GM19023 (cell line): ENCODE measurements around the gene PVRIG.
"Not testable (repeated sequence)": the region's sequence is repeated elsewhere in the genome, so short reads cannot be mapped to it uniquely, and the experiment has no call there.

Experiments
- ATAC-seq: cut with Tn5 transposase; IDR thresholded peaks from one replicate; pipeline ENCODE4 v1.9.1; 2021; ENCODE audit warnings: mild to moderate bottlenecking, moderate library complexity; ENCODE audit not compliant: unreplicated experiment

PVRIG gene

GRCh38 chr7:100224891-100225290 lies 5.1 kb downstream of the PVRIG start:
- ATAC-seq, result not testable (repeated sequence)

- not testable (repeated sequence) for ATAC-seq
Observed at GRCh38 chr7:100234660-100235317, 15.0 kb downstream of the PVRIG start.

- ATAC-seq, result not testable (repeated sequence)
Observed at GRCh38 chr7:100239975-100240374, 20.2 kb downstream of the PVRIG start.

GRCh38 chr7:100243385-100243784 lies 23.6 kb downstream of the PVRIG start:
- not testable (repeated sequence) for ATAC-seq

GRCh38 chr7:100244988-100245605 lies 25.3 kb downstream of the PVRIG start:
- not testable (repeated sequence) for ATAC-seq

GRCh38 chr7:100246121-100246864 lies 26.5 kb downstream of the PVRIG start:
- ATAC-seq, result not testable (repeated sequence)

GRCh38 chr7:100246865-100247137 lies 27.1 kb downstream of the PVRIG start:
- not testable (repeated sequence) for ATAC-seq

DNA sequence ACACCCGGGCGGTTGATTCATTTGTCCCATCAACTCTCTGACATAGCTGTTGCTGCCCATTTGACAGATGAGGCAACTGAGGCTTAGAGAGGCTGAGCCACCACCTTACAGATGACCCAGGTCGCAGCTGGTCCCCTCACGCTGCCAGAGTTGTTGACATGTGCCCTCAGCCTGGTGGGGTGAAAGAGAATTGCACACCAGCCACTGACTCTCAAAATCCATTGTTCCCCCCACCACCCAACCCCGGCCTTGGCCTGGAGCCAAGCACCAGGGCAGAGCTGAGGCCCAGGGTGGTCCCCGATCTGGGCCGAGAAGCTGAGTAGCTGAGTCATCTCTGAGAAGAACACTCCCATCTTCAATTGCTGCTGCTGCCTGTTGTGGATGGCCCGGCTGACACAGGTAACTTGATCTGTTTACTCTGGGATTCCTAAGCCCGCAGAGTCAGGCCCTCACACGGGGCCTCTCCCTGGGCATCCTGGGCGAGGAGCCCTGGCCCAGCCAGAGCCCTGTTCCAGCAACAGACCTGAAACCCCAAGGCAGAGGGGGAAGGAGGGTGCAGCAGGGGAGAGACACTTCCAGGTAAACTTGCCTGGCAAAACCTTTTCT lies 27.5 kb downstream of the PVRIG start:
- no peak for ATAC-seq

GRCh38 chr7:100248483-100248882 lies 28.7 kb downstream of the PVRIG start:
- ATAC-seq, result no peak

DNA sequence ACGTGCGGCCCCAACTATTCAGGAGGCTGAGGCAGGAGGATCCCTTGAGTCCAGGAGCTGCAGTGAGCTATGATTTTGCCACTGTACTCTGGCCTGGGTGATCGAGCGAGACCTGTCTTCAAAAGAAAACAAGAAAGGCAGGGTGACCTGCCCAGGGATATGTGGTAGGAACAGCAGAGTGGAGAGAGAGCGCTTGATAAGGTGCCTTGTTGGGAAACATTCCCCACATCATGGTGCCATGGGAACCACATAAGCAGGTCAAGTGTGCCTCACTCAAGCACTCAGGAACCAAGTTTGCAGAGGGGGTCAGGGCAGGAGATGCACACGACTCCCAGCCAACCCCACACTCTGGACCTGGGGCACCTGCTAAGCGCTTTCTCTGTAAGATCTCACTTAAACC lies 37.3 kb downstream of the PVRIG start:
- ATAC-seq, result no peak

- not testable (repeated sequence) for ATAC-seq
Observed at GRCh38 chr7:100259984-100260383, 40.2 kb downstream of the PVRIG start.

- ATAC-seq, result not testable (repeated sequence)
Observed at GRCh38 chr7:100262896-100263295, 43.1 kb downstream of the PVRIG start.

DNA sequence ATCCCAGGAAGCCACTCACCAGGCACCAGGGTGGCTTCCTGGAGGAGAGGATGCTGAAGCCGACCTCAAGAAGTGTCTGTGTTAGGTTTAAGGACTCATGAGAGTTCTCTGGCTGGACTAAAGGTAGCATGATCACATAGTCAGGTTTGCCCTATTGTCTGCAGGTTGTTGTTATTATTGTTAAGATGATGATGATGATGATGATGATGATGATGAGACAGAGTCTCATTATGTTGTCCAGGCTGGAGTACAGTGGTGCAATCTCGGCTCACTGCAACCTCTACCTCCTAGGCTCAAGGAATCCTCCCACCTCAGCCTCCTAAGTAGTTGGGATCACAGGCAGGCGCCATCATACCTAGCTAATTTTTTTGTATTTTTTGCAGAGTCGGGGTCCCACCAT lies 44.5 kb downstream of the PVRIG start:
- not testable (repeated sequence) for ATAC-seq

GRCh38 chr7:100264669-100265165 lies 45.0 kb downstream of the PVRIG start:
- ATAC-seq, result not testable (repeated sequence)

DNA sequence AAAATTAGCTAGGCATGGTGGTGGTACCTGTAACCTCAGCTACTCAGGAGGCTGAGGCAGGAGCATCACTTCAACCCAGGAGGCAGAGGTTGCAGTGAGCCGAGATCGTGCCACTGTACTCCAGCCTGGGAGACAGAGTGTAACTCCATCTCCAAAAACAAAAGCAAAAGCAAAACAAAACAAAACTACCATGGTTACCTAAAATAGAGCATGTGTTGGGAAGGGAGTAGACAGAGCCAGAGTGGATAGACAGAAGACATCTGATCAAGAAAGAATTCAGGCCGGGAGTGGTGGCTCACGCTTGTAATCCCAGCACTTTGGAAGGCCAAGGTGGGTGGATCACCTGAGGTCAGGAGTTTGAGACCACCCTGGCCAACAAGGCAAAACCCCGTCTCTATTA lies 46.1 kb downstream of the PVRIG start:
- ATAC-seq, result not testable (repeated sequence)

DNA sequence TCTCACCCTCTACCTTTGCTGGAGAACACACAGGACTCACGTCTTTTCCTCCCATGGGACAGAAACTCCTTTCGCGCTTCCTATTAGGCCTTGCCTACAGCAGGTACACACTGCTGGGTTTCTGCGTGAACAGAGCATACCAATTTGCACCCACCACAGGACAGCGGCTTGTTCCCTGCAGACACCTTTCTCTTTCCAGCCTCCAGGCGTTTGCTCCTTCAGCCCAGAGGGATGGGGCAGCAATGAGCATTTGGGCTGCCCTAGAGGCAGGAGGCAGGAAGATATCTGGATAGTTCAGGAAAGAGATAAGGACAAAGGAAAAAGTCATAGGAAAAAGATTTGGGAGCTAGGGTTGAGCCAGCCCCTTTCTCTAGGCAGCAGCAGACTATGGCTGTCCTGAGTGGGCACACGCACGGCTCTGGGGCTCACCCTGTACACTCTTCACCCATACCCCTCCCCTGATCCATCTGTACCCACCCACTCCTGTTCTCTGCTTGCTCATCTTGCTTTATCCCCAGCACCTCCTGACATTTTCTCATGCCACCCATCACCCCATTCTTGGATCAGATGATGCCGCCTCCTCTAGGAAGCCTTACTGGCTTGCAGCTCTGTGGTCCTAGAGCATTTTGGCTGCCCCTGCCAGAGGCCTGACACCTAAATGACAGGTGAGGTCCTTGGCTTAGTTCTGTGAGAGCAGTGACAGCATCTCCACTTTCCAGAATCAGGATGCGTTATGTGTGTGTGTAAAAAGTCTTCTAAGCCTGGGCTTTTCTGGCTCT lies 47.0 kb downstream of the PVRIG start:
- ATAC-seq, result no peak

DNA sequence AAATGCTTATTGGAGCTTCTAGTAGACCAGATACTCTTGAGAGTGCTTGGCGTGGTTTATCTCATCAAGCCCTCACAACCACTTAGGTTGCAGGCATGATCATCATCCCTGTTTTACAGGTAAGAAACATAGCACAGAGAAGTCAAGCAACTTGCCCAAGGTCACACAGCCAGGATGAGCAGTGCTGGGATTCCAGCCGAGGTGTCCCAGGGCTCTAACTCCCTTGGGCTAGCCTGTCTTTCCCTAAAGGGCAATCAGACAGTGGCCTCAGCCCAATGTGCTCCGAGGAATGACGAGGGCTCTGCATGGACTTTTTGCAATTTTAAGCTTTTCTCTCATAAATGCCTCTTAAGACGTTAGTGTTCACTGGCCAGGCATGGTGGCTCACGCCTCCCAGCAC lies 47.9 kb downstream of the PVRIG start:
- ATAC-seq, result no peak

GRCh38 chr7:100268882-100269281 lies 49.1 kb downstream of the PVRIG start:
- ATAC-seq, result not testable (repeated sequence)

DNA sequence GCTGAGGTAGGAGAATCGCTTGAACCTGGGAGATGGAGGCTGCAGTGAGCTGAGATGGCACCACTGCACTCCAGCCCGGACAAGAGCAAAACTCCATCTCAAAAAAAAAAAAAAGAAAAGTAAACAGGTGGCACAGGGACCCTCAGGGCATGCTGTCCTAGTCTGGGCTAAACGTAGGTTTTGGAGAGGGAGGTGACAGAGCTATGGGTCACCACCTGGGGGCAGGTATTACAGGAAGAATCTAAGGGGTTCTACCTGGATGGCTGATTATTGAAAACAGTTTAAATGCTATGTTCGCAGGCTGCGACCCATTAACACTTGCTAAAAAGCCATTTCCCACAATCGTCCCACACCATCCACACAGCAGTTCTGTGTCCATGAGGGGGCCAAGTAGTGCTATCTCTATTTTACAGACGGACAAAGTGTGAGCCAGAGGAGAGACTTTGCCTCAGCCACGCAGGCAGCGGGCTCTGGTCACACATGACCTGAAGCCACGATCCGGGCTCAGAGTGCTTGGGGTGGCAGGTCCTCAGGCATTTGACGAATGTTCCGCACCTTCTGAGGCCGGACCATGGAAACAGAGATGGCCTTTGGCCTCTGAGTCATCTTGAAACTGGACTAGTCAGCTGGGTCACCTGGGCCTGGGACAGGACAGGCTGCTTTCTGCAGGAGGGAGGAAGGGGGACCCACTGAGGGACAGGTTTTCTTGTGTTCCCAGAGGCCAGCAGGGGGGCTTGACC lies 49.7 kb downstream of the PVRIG start:
- ATAC-seq, result not testable (repeated sequence)
